GM21717 (cell line): ENCODE results near the gene ACSM3.
"Not testable (repeated sequence)": the region's sequence is repeated elsewhere in the genome, so short reads cannot be mapped to it uniquely, and the experiment has no call there.

Experiments
- ATAC-seq: cut with Tn5 transposase; IDR thresholded peaks from one replicate; pipeline ENCODE4 v1.9.1; 2021; ENCODE audit warnings: mild to moderate bottlenecking, moderate library complexity; ENCODE audit not compliant: unreplicated experiment

Gene ACSM3

DNA sequence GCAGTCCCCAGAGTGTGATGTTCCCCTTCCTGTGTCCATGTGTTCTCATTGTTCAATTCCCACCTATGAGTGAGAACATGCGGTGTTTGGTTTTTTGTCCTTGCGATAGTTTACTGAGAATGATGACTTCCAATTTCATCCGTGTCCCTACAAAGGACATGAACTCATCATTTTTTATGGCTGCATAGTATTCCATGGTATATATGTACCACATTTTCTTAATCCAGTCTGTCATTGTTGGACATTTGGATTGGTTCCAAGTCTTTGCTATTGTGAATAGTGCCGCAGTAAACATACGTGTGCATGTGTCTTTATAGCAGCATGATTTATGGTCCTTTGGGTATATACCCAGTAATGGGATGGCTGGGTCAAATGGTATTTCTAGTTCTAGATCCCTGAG, 8.0 kb upstream of the ACSM3 start:
- not testable (repeated sequence) for ATAC-seq

DNA sequence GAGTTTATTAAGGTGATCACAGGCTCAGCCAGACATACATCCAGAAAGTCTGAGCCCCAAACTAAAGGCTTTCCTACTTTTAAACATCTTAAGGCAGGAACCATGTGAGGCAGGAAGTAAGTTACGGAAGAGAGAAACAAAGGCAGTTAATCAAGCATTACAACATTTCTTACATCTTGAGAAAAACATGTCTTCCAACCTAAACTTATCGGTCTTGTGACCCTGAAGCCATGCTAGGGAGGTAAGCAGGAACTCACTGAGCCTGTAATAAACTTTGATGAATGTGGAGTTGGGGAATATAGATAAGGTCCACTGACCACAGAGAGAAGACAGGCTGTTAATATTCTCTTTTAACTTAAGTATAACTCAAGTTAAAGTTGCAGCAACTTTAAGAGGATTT, 3.5 kb upstream of the ACSM3 start:
- no peak for ATAC-seq

DNA sequence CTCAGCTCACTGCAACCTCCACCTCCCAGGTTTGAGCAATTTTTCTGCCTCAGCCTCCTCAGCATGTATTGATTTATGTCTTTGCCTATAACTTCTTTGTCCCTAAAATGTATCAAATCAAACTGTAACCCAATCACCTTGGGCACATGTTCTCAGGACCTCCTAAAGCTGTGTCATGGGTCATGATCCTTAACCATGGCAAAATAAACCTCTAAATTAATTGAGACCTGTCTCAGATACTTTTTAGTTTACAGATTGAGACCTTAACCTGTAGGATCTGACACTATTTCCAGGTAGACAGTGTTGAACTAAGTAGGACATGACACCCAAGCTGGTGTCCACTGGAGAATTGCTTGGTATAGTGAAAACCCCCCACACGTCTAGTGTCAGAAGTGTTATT, 2.6 kb upstream of the ACSM3 start:
- ATAC-seq = no peak

GRCh38 chr16:20762404-20763123, 1.2 kb upstream of the ACSM3 start:
- ATAC-seq = no peak

- not testable (repeated sequence) for ATAC-seq
These were observed 634 bp downstream of the ACSM3 start for GRCh38 chr16:20764448-20764847.

GRCh38 chr16:20765732-20766131, 1.9 kb downstream of the ACSM3 start:
- no peak for ATAC-seq

GRCh38 chr16:20766294-20766693, 2.5 kb downstream of the ACSM3 start:
- no peak for ATAC-seq

DNA sequence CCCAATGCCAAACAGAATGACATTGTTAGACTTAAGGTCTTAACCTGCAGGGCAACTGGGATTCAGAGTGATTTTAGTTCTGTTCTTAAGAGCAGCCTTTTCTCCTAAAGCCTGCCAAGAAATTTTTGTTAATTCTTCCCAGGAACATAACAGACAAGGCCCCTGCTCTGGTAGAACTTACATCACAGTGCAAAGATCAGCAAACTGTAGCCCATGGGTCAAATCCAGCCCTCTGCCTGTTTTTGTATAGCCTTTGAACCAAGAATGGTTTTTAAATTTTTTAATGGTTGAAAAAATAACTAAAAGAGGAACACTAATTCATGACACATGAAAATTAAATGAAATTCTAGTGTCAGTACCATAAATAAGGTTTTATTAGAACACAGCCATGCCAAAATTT, 3.8 kb downstream of the ACSM3 start:
- ATAC-seq = no peak

- ATAC-seq = no peak
These were observed 4.3 kb downstream of the ACSM3 start for GRCh38 chr16:20768121-20768520.

GRCh38 chr16:20768818-20769217, 5.0 kb downstream of the ACSM3 start:
- no peak for ATAC-seq

DNA sequence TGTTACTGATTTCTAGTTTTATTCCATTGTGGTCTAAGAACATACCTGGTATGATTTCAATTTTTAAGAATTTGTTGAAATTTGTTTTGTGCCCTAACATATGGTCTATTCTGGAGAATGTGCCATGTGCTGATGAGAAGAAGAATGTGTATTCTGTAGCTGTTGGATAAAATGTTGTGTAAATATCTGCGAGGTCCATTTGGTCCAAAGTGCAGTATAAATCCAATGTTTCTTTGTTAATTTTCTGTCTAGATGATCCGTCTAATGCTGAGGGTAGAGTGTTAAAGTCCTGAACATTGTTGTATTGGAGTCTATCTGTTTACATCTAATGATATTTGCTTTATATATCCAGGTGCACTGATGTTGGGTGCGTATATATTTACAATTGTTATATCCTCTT, 9.9 kb downstream of the ACSM3 start:
- no peak for ATAC-seq

GRCh38 chr16:20774703-20775362, 11.0 kb downstream of the ACSM3 start:
- ATAC-seq = no peak

- ATAC-seq = no peak
These were observed 17.9 kb downstream of the ACSM3 start for GRCh38 chr16:20781697-20782096.

GRCh38 chr16:20782470-20782869, 18.7 kb downstream of the ACSM3 start:
- ATAC-seq = no peak

DNA sequence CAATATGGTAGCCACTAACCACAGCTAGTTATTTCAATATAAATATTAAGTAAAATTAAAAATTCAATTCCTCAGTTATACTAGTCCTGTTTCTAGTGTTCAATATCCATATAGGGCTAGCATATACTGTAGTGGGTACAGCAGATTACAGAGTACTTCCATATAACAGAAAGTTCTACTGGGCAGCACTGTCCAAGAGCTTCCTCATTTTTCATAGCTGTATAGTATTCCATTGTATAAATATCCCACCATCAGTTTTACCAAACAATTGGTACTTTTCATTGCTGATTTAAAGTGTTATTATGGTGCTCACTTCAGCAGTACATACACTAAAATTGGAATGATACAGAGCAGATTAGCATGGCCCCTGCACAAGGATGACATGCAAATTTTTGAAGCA, 20.4 kb downstream of the ACSM3 start:
- ATAC-seq = no peak

GRCh38 chr16:20789130-20789529, 25.3 kb downstream of the ACSM3 start:
- ATAC-seq = no peak

GRCh38 chr16:20791923-20792612, 28.3 kb downstream of the ACSM3 start:
- ATAC-seq = no peak

DNA sequence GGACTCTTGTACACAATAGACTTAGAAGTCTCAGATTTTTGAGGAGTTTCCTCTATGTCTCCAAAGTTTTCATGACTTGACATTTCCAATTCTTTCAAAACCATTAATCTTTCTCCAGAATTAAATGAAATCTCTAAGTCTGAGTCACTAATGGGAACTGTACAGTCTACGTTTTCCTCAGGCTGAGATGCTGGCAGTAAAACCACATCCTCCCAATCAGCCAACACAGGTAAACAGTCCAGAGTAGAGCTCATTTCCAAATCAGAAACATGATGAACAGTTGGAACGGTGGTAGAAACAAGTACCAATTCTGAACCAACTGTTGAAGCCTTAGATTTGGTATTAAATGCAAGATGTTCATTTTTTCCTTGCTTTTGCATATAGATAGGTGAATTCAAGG, 34.5 kb downstream of the ACSM3 start:
- no peak for ATAC-seq

- no peak for ATAC-seq
These were observed 35.8 kb downstream of the ACSM3 start for GRCh38 chr16:20799599-20799998.

DNA sequence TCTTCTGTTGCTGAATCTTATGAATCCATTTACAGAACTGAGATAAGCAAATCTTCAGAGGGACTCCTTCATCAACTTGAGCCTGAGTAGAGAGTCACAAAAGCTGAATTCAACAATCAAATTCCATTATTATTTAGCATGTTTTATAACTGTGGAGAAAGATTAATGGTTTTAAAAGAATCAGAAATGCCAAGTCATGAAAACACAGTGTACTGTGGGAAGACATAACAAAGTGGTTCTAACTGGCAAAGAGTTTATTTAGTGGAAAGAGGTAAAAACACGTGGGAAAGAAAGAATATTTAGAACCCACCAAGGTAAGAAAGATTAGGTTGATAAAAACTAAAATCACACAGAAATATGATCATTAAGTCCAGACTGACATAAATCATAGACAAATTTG, 37.5 kb downstream of the ACSM3 start:
- no peak for ATAC-seq

- no peak for ATAC-seq
These were observed 39.4 kb downstream of the ACSM3 start for GRCh38 chr16:20803192-20803560.

- ATAC-seq = no peak
These were observed 39.9 kb downstream of the ACSM3 start for GRCh38 chr16:20803561-20804214.
